SW 1271 (cell line): ENCODE measurements around the gene IGF1R.

ENCODE experiments used
- DNase-seq, 2 experiments: peaks; one replicate each; lab custom pipeline; 2025; lab: John Stamatoyannopoulos, UW

IGF1R gene

GRCh38 chr15:98671060-98672008 is 23.0 kb downstream of the IGF1R start:
- no peak for DNase-seq

GRCh38 chr15:98673133-98673532 is 24.8 kb downstream of the IGF1R start:
- DNase-seq = no peak

GRCh38 chr15:98674336-98674735 is 26.0 kb downstream of the IGF1R start:
- DNase-seq = no peak

- no peak for DNase-seq
Measured at GRCh38 chr15:98676586-98677270, 28.4 kb downstream of the IGF1R start.

- no peak for DNase-seq
Measured at GRCh38 chr15:98677345-98678059, 29.2 kb downstream of the IGF1R start.

GRCh38 chr15:98678484-98678883 is 30.1 kb downstream of the IGF1R start:
- no peak for DNase-seq

- no peak for DNase-seq
Measured at GRCh38 chr15:98681061-98681460, 32.7 kb downstream of the IGF1R start.

GRCh38 chr15:98682992-98683701 is 34.8 kb downstream of the IGF1R start:
- DNase-seq = no peak

GRCh38 chr15:98683831-98684230 is 35.5 kb downstream of the IGF1R start:
- no peak for DNase-seq

- DNase-seq = no peak
Measured at GRCh38 chr15:98684436-98684835, 36.1 kb downstream of the IGF1R start.

GRCh38 chr15:98684995-98685525 is 36.7 kb downstream of the IGF1R start:
- DNase-seq = no peak

- no peak for DNase-seq
Measured at GRCh38 chr15:98686983-98687382, 38.6 kb downstream of the IGF1R start.

- DNase-seq = no peak
Measured at GRCh38 chr15:98689431-98689861, 41.1 kb downstream of the IGF1R start.

GRCh38 chr15:98690272-98690950 is 42.1 kb downstream of the IGF1R start:
- DNase-seq = no peak

- no peak for DNase-seq
Measured at GRCh38 chr15:98692213-98692612, 43.9 kb downstream of the IGF1R start.

GRCh38 chr15:98694161-98694560 is 45.8 kb downstream of the IGF1R start:
- no peak for DNase-seq

GRCh38 chr15:98698792-98699191 is 50.5 kb downstream of the IGF1R start:
- no peak for DNase-seq

GRCh38 chr15:98699591-98700424 is 51.5 kb downstream of the IGF1R start:
- no peak for DNase-seq

GRCh38 chr15:98700519-98700918 is 52.2 kb downstream of the IGF1R start:
- DNase-seq = no peak

- DNase-seq = no peak
Measured at GRCh38 chr15:98703126-98703685, 54.9 kb downstream of the IGF1R start.
